SU-DHL-6 (cell line): ENCODE data around the gene ANKRD13D.

ENCODE experiments used
- H2AFZ ChIP-seq: fragments of 200-600 bp; sonication (generic); 2 replicates; pipeline ENCODE4 v1.6.1; 2014; ENCODE audit warnings: low read depth, mild to moderate bottlenecking, moderate library complexity, mixed read lengths, antibody characterized with exemption, low read length; ENCODE audit not compliant: severe bottlenecking
- H3F3A ChIP-seq: fragments of 200-600 bp; shearing (Covaris generic); 2 replicates; pipeline ENCODE4 v1.6.0; 2016; ENCODE audit warnings: antibody characterized with exemption, mild to moderate bottlenecking; ENCODE audit not compliant: insufficient read depth
- H3K27ac ChIP-seq: fragments of 200-600 bp; sonication (generic); 2 replicates; pipeline ENCODE4 v1.5.1; 2016; ENCODE audit warnings: low read depth, mild to moderate bottlenecking, low read length, moderate library complexity, mixed read lengths
- H3K27me3 ChIP-seq: fragments of 200-600 bp; sonication (generic), shearing (Covaris generic); 2 replicates; pipeline ENCODE4 v1.6.0; 2014; ENCODE audit warnings: mild to moderate bottlenecking, low read length
- H3K36me3 ChIP-seq: fragments of 200-600 bp; sonication (generic); 2 replicates; pipeline ENCODE4 v1.6.1; 2014; ENCODE audit warnings: mild to moderate bottlenecking, low read length, mixed read lengths
- H3K4me2 ChIP-seq: fragments of 300-600, 200-600 bp; shearing (Covaris generic), sonication (generic); 2 replicates; pipeline ENCODE4 v1.6.0; 2014; ENCODE audit warnings: low read length, low read depth, mild to moderate bottlenecking; ENCODE audit not compliant: poor library complexity, severe bottlenecking
- H3K4me3 ChIP-seq: fragments of 200-600 bp; sonication (generic); 2 replicates; pipeline ENCODE4 v1.5.1; 2014; ENCODE audit warnings: antibody characterized with exemption, low read length, mild to moderate bottlenecking, mixed read lengths; ENCODE audit not compliant: insufficient read depth, poor library complexity, severe bottlenecking
- H3K79me2 ChIP-seq: fragments of 200-600 bp; sonication (generic); 2 replicates; pipeline ENCODE4 v1.6.1; 2014; ENCODE audit warnings: mild to moderate bottlenecking, low read length, moderate library complexity; ENCODE audit not compliant: insufficient read depth
- H3K9ac ChIP-seq: fragments of 200-600 bp; sonication (generic); 2 replicates; pipeline ENCODE4 v1.7.0; 2014; ENCODE audit warnings: mild to moderate bottlenecking, low read length
- H3K9me2 ChIP-seq: fragments of 200-600 bp; sonication (generic); replicated peaks from 2 replicates; pipeline ENCODE4 v1.6.1; 2014; ENCODE audit warnings: low read length; ENCODE audit not compliant: insufficient read depth
- H3K9me3 ChIP-seq: fragments of 200-600 bp; sonication (generic); 2 replicates; pipeline ENCODE4 v1.6.1; 2014; ENCODE audit warnings: low read length, mixed read lengths; ENCODE audit not compliant: insufficient read depth
- H4K20me1 ChIP-seq: fragments of 200-600 bp; sonication (generic); 2 replicates; pipeline ENCODE4 v1.6.1; 2014; ENCODE audit warnings: low read depth, mild to moderate bottlenecking, antibody characterized with exemption, low read length, moderate library complexity, mixed read lengths
- CTCF ChIP-seq: fragments of 200-600 bp; sonication (generic); IDR thresholded peaks from one replicate; pipeline ENCODE4 v1.5.1; 2017; ENCODE audit warnings: antibody characterized with exemption, mild to moderate bottlenecking, low read length, moderate library complexity; ENCODE audit not compliant: insufficient read depth, poor library complexity, severe bottlenecking
- EZH2phosphoT487 ChIP-seq: fragments of 200-600 bp; sonication (generic), shearing (Covaris generic); conservative IDR thresholded peaks from 2 replicates; pipeline ENCODE4 v1.6.1; 2018; ENCODE audit warnings: mild to moderate bottlenecking, antibody characterized with exemption, low read length, moderate library complexity, mixed read lengths

The ANKRD13D gene

GRCh38 chr11:67347964-67348749 lies 59.1 kb downstream of the ANKRD13D start:
- H3K27ac ChIP-seq: no peak overlapping the region
- H3K4me3 ChIP-seq: no peak overlapping the region
- no peaks in the 10 kb centered on the region for H4K20me1 ChIP-seq
- no peak overlapping the region for H2AFZ ChIP-seq
- H3K79me2 ChIP-seq: no peaks in the 10 kb centered on the region
- no peaks in the 10 kb centered on the region for H3K9me3 ChIP-seq
- no peaks in the 10 kb centered on the region for H3K36me3 ChIP-seq
- TF ChIP-seq CTCF: no peak
- no peak for TF ChIP-seq EZH2phosphoT487
- no peaks in the 10 kb centered on the region for H3K27me3 ChIP-seq
- H3K9ac ChIP-seq: no peak overlapping the region
- H3F3A ChIP-seq: peaks cover 3% of the 10 kb centered on the region; the same call in 1 of the 2 replicates
- no peak overlapping the region for H3K4me2 ChIP-seq
- H3K9me2 ChIP-seq: no peaks in the 10 kb centered on the region

- Histone ChIP-seq H3K9me3 (no peaks in the 10 kb centered on the region), H3F3A (peaks cover 7% of the 10 kb centered on the region), H3K4me2 (no peak overlapping the region), H3K9me2 (no peaks in the 10 kb centered on the region), H4K20me1 (no peaks in the 10 kb centered on the region), H3K27ac (no peak overlapping the region), H2AFZ (no peak overlapping the region), H3K27me3 (no peaks in the 10 kb centered on the region), H3K36me3 (no peaks in the 10 kb centered on the region), H3K79me2 (no peaks in the 10 kb centered on the region), H3K9ac (no peak overlapping the region), H3K4me3 (no peak overlapping the region)
- TF ChIP-seq CTCF (no peak), EZH2phosphoT487 (no peak)
Observed at GRCh38 chr11:67349036-67349435, 59.9 kb downstream of the ANKRD13D start.

- TF ChIP-seq EZH2phosphoT487: no peak
- TF ChIP-seq CTCF: no peak
- no peak overlapping the region for H3K4me3 ChIP-seq
- no peaks in the 10 kb centered on the region for H4K20me1 ChIP-seq
- no peaks in the 10 kb centered on the region for H3K9me2 ChIP-seq
- H2AFZ ChIP-seq: no peak overlapping the region
- H3K36me3 ChIP-seq: no peaks in the 10 kb centered on the region
- H3K9ac ChIP-seq: no peak overlapping the region
- no peak overlapping the region for H3K27ac ChIP-seq
- H3K9me3 ChIP-seq: no peaks in the 10 kb centered on the region
- H3K79me2 ChIP-seq: no peaks in the 10 kb centered on the region
- H3K4me2 ChIP-seq: no peak overlapping the region
- no peaks in the 10 kb centered on the region for H3K27me3 ChIP-seq
- H3F3A ChIP-seq: peaks cover 11% of the 10 kb centered on the region
Observed at GRCh38 chr11:67349457-67349856, 60.4 kb downstream of the ANKRD13D start.
